Heart left ventricle (tissue), 13 donors: ENCODE data around the gene PGF.

Experiments
- POLR2A ChIP-seq, 2 donors: fragments of 450-650 bp; IDR thresholded peaks; one replicate each; pipeline ENCODE4 v1.6.1; 2017; ENCODE audit warnings: antibody characterized with exemption in 2 of 2, mild to moderate bottlenecking in 2 of 2, moderate library complexity in 2 of 2
- TF ChIP-seq, protein P1 (sequence below), 12 donors: fragments of 200-600 bp; sonication (generic) in 4 of 12; IDR thresholded peaks; one replicate each; pipeline versions ENCODE4 v1.5.0 to v1.8.0; 2018 to 2022; ENCODE audit warnings: antibody characterized with exemption in 12 of 12, mild to moderate bottlenecking in 5 of 12
- donor health status: ischemic (EF 13 %, LVEDD 7.1; RV severe dilation, severe dysfunction).
- donor health status: DM: no; HTN: yes; CAD: no.
- donor health status: DM: no; HTN: no; CAD: no.
- donor health status: ischemic (EF 25% LVEDD 6.9; RV normal size, moderate dysfunction).
- donor health status: ischemic (EF 25% LVEDD 5.7; RV mildly dilated, moderate dysfunction).
- donor health status: ischemic (EF 35%, LVEDD 5.7; RV mildly dilated, moderate dysfunction).
- donor health status: nonischemic (EF 11% LVEDD 7.7; RV severe dilation, severe dysfunction).
- donor health status: DM: yes; HTN: yes; CAD: no.
- donor health status: PGD.
- donor health status: ischemic (EF 29% LVEDD 5.4; RV normal size, mild dysfunction).
- donor health status: nonischemic (EF 23%, LVEDD 6.1; RV moderate dilation, normal function).

DNA sequence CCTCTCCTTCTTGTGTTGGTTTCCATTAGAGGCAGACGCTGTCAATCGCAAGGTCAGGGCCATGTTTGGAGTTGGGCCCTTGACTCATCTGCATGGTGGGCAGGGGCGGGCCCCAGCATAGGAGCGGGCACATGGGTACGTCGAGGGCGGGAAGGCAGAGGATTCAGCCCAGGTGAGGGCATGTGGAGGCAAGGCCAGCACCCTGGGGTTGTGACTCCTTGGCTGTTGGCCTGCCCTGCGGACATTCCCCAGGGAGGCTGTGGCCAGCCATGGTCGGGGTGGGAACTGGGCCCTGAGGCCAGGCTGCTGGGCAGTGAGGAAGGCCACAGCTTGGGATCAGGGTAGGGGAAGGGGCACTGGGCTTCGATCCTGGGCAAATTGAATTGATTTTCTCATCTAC, 42.6 kb downstream of the PGF start:
- TF ChIP-seq, protein P1, sequence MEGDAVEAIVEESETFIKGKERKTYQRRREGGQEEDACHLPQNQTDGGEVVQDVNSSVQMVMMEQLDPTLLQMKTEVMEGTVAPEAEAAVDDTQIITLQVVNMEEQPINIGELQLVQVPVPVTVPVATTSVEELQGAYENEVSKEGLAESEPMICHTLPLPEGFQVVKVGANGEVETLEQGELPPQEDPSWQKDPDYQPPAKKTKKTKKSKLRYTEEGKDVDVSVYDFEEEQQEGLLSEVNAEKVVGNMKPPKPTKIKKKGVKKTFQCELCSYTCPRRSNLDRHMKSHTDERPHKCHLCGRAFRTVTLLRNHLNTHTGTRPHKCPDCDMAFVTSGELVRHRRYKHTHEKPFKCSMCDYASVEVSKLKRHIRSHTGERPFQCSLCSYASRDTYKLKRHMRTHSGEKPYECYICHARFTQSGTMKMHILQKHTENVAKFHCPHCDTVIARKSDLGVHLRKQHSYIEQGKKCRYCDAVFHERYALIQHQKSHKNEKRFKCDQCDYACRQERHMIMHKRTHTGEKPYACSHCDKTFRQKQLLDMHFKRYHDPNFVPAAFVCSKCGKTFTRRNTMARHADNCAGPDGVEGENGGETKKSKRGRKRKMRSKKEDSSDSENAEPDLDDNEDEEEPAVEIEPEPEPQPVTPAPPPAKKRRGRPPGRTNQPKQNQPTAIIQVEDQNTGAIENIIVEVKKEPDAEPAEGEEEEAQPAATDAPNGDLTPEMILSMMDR (IDR thresholded peaks at IDR 0.05): no peak
- TF ChIP-seq POLR2A (IDR thresholded peaks at IDR 0.05): no peak
